Uterus (tissue), 4 donors: ENCODE results near the gene MAGEB1. TPM values are rescaled to one million over a fixed set of nuclear protein-coding genes. Genes with fewer than 3 reads are reported as not detected.

Experiments used
- DNase-seq, 2 donors: peaks; one replicate each; pipeline ENCODE4 v3.0.0-alpha.2; 2019 to 2020
- H3K27ac ChIP-seq, 2 donors: fragments of 200-600 bp; sonication (generic); 1 replicate in 1 of 2; 2 replicates in 1 of 2; pipeline ENCODE4 v1.5.1; 2016 to 2018
- H3K27me3 ChIP-seq, 2 donors: fragments of 200-600 bp; sonication (generic); one replicate each; pipeline ENCODE4 v1.5.1; 2018 to 2019; ENCODE audit warnings: control low read depth in 1 of 2
- H3K36me3 ChIP-seq, 2 donors: fragments of 200-600 bp; sonication (generic); one replicate each; pipeline ENCODE4 v1.5.1; 2019; ENCODE audit warnings: control low read depth in 1 of 2
- H3K4me1 ChIP-seq, 2 donors: fragments of 200-600 bp; sonication (generic); one replicate each; pipeline ENCODE4 v1.5.1; 2018 to 2019; ENCODE audit warnings: control low read depth in 1 of 2
- H3K4me3 ChIP-seq, 2 donors: fragments of 200-600 bp; sonication (generic); 1 replicate in 1 of 2; 2 replicates in 1 of 2; pipeline ENCODE4 v1.5.1; 2018 to 2019; ENCODE audit warnings: mild to moderate bottlenecking in 1 of 2
- H3K9me3 ChIP-seq, 2 donors: fragments of 200-600 bp; sonication (generic); one replicate each; pipeline ENCODE4 v1.5.1; 2019; ENCODE audit warnings: control low read depth in 1 of 2
- POLR2A ChIP-seq, 2 donors: fragments of 450-650 bp; IDR thresholded peaks; one replicate each; pipeline ENCODE4 v1.6.1; 2016; ENCODE audit warnings: antibody characterized with exemption in 2 of 2, mild to moderate bottlenecking in 1 of 2, moderate library complexity in 1 of 2
- intact Hi-C: fragments of 100-400 bp; cut with DNase I; formaldehyde crosslinking; loops from one replicate; pipeline ENCODE4 v1.15.1; 2023; ENCODE audit warnings: low total_unique reads
- total RNA-seq, 4 donors: library from RNA; depleted of rRNA in 3 of 4; stranded (reverse); fragments of >200 nt in 3 of 4; gene quantifications; one replicate each; pipeline versions ENCODE4 v1.1.0 to v1.2.4, GENCODE V29; 2014 to 2023
- TF ChIP-seq, protein P1 (sequence below), 4 experiments: fragments of 200-600 bp in 2 of 4; fragments of 450-650 bp in 2 of 4; sonication (generic) in 2 of 4; IDR thresholded peaks; one replicate each; pipeline ENCODE4 v1.5.1; 2016 to 2019; ENCODE audit warnings: antibody characterized with exemption in 4 of 4, mild to moderate bottlenecking in 2 of 4, moderate library complexity in 1 of 4
- donor health status: DM: yes; HTN: yes; CAD: no.

Gene MAGEB1, protein sequence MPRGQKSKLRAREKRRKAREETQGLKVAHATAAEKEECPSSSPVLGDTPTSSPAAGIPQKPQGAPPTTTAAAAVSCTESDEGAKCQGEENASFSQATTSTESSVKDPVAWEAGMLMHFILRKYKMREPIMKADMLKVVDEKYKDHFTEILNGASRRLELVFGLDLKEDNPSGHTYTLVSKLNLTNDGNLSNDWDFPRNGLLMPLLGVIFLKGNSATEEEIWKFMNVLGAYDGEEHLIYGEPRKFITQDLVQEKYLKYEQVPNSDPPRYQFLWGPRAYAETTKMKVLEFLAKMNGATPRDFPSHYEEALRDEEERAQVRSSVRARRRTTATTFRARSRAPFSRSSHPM
- not detected for total RNA-seq

DNA sequence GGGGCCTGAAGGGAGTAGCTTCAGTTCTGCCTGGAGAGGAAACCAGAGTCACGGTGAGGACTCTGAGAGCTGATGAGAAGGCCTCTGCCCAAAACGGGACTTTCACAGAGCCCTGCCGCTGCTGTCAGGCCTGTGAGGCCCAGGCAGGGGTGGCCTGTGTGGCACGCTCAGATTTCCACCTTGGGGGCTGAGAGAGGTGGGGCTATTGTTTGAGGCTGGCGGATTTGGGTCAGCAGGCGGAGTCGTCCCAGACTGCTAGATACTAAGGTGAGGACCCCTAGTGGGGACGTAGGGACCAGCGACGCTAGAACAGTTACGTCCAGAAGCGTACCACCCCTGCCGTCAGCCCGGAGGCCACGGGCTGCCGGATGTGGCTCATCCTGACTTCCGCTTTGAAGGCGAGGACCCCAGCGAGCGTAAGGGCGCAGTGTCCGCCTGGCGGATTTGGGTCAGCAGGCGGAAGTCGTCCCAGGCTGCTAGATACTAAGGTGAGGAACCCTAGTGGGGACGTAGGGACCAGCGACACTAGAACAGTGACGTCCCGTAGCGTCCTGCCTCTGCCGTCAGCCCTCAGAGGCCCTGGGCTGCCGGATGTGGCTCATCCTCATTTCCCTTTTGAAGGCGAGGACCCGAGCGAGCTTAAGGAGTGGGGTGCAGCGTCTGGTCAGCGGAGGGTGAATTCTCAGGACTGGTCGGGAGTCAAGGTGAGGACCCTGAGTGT, at the start of gene MAGEB1:
TSS of gene MAGEB1 (plus strand) at position 378 of the 721 bp plus-strand sequence. CDS start 3,348 bp downstream, outside the sequence.
- TF ChIP-seq POLR2A (IDR thresholded peaks at IDR 0.05): no peak
- TF ChIP-seq, protein P1, sequence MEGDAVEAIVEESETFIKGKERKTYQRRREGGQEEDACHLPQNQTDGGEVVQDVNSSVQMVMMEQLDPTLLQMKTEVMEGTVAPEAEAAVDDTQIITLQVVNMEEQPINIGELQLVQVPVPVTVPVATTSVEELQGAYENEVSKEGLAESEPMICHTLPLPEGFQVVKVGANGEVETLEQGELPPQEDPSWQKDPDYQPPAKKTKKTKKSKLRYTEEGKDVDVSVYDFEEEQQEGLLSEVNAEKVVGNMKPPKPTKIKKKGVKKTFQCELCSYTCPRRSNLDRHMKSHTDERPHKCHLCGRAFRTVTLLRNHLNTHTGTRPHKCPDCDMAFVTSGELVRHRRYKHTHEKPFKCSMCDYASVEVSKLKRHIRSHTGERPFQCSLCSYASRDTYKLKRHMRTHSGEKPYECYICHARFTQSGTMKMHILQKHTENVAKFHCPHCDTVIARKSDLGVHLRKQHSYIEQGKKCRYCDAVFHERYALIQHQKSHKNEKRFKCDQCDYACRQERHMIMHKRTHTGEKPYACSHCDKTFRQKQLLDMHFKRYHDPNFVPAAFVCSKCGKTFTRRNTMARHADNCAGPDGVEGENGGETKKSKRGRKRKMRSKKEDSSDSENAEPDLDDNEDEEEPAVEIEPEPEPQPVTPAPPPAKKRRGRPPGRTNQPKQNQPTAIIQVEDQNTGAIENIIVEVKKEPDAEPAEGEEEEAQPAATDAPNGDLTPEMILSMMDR (IDR thresholded peaks at IDR 0.05): no peak
- no peak within 1 kb of the TSS for H3K27ac ChIP-seq
- H3K9me3 ChIP-seq: no peaks in the 10 kb centered on the region
- intact Hi-C loops: no loop called here
- no peaks in the 10 kb centered on the region for H3K4me1 ChIP-seq
- no peak within 1 kb of the TSS for H3K4me3 ChIP-seq
- H3K27me3 ChIP-seq: no peaks in the 10 kb centered on the region
- no peaks in the 10 kb centered on the region for H3K36me3 ChIP-seq
- no peak for DNase-seq

DNA sequence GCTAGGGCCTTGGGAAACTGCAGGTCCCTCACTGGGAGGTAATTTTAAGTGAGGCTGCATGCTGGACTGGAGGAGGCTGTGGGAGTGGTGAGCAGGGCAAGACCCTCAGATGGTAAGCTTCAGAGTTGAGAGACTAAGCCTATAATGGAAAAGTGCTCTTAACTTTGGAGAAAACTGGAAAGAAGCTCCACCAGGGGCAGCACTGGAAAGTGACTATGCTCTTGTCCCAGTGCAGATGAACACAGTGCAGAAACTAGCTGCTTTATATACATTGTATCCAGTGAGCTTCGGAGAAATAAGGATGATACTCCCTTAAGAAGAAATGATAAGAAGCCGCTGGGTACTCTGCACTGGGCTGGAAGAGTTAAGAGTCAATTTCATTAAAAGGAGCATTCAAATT, 34.8 kb upstream of the MAGEB1 start:
- H3K36me3 ChIP-seq: no peaks in the 10 kb centered on the region
- H3K4me1 ChIP-seq: no peaks in the 10 kb centered on the region
- H3K27me3 ChIP-seq: no peaks in the 10 kb centered on the region
- intact Hi-C loops: no loop called here
- TF ChIP-seq, protein P1 (IDR thresholded peaks at IDR 0.05): no peak
- H3K27ac ChIP-seq: no peak overlapping the region
- no peak for DNase-seq
- no peak overlapping the region for H3K4me3 ChIP-seq
- H3K9me3 ChIP-seq: no peaks in the 10 kb centered on the region

DNA sequence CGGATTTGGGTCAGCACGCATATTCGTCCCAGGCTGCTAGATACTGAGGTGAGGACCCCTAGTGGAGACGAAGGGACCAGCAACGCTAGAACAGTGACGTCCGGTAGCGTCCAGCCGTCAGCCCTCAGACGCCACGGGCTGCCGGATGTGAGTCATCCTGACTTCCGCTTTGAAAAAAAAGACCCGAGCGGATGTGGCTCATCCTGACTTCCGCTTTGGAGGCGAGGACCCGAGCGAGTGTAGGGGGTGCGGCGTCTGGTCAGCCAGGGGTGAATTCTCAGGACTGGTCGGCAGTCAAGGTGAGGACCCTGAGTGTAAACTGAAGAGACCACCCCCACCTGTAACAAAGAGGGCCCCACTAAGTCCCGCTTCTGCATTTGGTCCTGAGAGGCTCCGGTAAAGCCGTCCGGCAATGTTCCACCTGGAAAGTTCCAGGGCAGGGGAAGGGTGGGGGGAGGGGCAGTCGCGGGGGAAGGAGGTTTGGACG, 31.5 kb upstream of the MAGEB1 start, which contains the start of gene MAGEB2:
TSS of gene MAGEB2 (plus strand) at position 207 of the 487 bp plus-strand sequence. CDS start 3,018 bp downstream, outside the sequence.
- Histone ChIP-seq H3K36me3 (no peaks in the 10 kb centered on the region), H3K27me3 (no peaks in the 10 kb centered on the region), H3K4me1 (no peaks in the 10 kb centered on the region), H3K4me3 (no peak within 1 kb of the TSS), H3K27ac (no peak within 1 kb of the TSS), H3K9me3 (no peaks in the 10 kb centered on the region)
- intact Hi-C loops: no loop called here
- TF ChIP-seq, protein P1 (IDR thresholded peaks at IDR 0.05): no peak
- no peak for TF ChIP-seq POLR2A (IDR thresholded peaks at IDR 0.05)
- DNase-seq: no peak

DNA sequence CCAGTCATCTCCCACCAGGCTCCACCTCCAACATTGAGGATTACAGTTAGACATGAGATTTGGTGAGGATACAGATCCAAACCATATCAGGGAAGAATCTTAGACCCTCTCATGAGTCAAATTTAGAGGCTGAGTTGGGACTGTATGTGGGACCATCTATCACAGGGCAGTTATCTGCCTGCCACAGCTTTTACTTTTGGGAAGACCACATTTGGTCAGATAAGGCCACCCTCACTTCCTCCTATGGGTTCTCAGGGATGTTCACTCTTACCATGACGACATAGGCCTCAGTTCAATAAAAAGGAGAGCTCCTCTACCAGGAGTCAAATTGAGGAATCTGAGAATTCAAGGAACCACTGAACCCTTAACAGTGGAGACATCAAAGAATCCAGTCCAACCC, 29.5 kb upstream of the MAGEB1 start:
- no peaks in the 10 kb centered on the region for H3K36me3 ChIP-seq
- H3K4me3 ChIP-seq: no peak overlapping the region
- DNase-seq: no peak
- no peaks in the 10 kb centered on the region for H3K9me3 ChIP-seq
- H3K27me3 ChIP-seq: no peaks in the 10 kb centered on the region
- TF ChIP-seq, protein P1 (IDR thresholded peaks at IDR 0.05): no peak
- TF ChIP-seq POLR2A (IDR thresholded peaks at IDR 0.05): no peak
- H3K27ac ChIP-seq: no peak overlapping the region
- intact Hi-C loops: no loop called here
- H3K4me1 ChIP-seq: no peaks in the 10 kb centered on the region

DNA sequence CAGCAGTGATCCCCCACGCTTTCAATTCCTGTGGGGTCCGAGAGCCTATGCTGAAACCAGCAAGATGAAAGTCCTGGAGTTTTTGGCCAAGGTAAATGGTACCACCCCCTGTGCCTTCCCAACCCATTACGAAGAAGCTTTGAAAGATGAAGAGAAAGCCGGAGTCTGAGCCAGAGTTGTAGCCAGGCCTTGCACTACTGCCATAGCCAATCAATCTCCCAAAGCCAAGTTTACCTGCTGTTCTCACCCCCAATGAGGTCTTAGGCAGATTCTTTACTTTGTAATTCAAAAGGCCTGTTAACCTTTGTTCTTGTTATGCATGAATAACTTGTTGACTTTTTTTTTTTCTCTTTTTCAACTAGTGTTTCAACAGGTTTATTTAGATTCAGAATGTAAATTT, 27.6 kb upstream of the MAGEB1 start:
- Histone ChIP-seq H3K4me3 (no peak overlapping the region), H3K27ac (no peak overlapping the region), H3K4me1 (no peaks in the 10 kb centered on the region), H3K36me3 (no peaks in the 10 kb centered on the region), H3K9me3 (no peaks in the 10 kb centered on the region), H3K27me3 (no peaks in the 10 kb centered on the region)
- no peak for DNase-seq
- no peak for TF ChIP-seq POLR2A (IDR thresholded peaks at IDR 0.05)
- TF ChIP-seq, protein P1 (IDR thresholded peaks at IDR 0.05): no peak
- intact Hi-C loops: no loop called here
